Measurements from ENCODE around the gene DHFR2.

DNA sequence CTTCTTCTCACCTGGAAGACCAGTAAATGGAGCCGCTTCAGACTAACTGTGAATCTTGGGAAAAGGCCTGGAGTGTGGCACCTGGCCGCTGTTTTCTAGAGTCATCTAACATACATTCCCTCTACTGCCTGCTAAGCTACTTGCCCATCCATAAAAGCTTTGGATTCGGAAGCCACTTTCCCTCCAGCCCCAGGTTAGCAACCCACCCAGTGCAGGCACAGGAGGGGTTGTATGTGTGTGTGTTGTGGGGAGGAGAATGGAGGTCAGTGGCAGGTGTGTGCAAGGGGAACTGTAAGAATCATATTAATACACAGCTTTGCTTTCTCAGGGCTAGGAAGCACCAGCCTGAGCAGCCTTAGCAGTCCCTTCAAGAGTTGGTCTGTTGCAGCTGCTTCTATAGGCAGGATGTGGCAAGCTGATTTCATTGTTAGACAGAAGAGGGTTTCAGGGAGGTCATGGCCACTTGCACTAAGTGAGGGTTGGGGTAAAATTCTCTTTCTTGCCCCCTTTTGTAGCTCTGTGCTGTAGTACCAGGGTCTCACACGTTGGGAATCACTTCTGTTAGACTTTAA is 9.1 kb upstream of the DHFR2 start:
- no peak for TF ChIP-seq GATA2 (IDR thresholded peaks at IDR 0.05; ENCODE audit: low read depth, low read length)
- TF ChIP-seq GATA3 (IDR thresholded peaks at IDR 0.05; ENCODE audit: low read depth, low read length): no peak

Measured in SH-SY5Y (cell line).